ENCODE results near the gene AMPD1. TPM values are rescaled to one million over a fixed set of nuclear protein-coding genes. Genes with fewer than 3 reads are reported as not detected.

AMPD1 gene
- total RNA-seq, 1 donor from 2014 or later = not detected

DNA sequence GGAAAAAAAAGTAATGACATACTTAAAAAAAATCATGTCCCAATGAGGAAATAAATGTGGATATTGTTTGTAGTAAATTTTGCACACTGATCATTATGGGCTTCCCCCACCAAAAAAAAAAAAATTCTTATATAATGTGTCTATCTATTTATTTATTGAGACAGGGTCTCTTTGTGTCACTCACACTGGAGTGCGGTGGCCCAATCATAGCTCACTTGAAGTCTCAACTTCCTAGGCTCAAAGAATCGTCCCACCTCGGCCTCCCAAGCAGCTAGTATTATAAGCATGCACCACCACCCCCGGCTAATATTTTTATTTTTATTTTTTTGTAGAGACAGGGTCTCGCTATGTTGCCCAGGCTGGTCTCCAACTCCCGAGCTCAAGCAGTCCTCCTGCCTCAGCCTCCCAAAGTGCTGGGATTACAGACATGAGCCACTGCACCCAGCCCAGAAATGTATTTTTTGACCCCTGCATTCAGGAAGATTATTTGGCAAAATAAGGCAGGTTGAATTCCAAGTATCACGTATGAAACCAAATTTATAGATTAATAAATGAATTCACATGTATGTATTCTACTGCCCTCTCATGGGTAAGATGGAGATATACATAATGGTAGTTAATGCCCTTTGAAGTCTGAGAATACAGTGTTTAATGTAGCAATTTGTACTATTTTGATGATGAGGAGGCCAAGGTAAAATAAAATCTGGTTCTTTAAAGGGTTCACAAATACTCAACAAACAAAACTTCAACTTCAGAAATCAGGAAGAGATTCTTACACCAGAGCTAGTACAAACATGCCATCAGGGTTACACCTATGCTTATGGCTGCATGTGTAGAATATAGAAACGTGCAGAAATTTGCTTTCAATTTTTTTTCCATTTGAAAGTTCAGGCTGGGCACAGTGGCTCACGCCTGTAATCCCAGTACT is 24.1 kb downstream of the AMPD1 start:
- Histone ChIP-seq H3K4me2 (peak overlapping the region; percentile 88), H3K9ac (no peak overlapping the region), H3K27me3 (peaks cover 88% of the 10 kb centered on the region), H3K79me2 (ENCODE audit: low read depth) (no peaks in the 10 kb centered on the region), H3K27ac (no peak overlapping the region), H2AFZ (replicated peaks) (no peak overlapping the region), H3K4me1 (no peaks in the 10 kb centered on the region), H3K36me3 (no peaks in the 10 kb centered on the region), H4K20me1 (ENCODE audit: low read depth) (no peaks in the 10 kb centered on the region), H3F3A (ENCODE audit: low read depth) (peaks cover 8% of the 10 kb centered on the region), H3K9me3 (ENCODE audit: low read depth) (no peaks in the 10 kb centered on the region), H3K4me3 (no peak overlapping the region)
- H3K9me3 Mint-ChIP-seq = no peaks in the 10 kb centered on the region
- TF ChIP-seq EZH2 (IDR thresholded peaks at IDR 0.05) (no peak), CTCF (IDR thresholded peaks at IDR 0.05) (peak; percentile 24), EZH2phosphoT487 (IDR thresholded peaks at IDR 0.05) (no peak)
- no peak for DNase-seq (ENCODE audit: low spot score)
- no peaks in the 10 kb centered on the region for H3K36me3 Mint-ChIP-seq
- peaks cover 4% of the 10 kb centered on the region for H3K4me1 Mint-ChIP-seq
- H3K27me3 Mint-ChIP-seq (ENCODE audit: insufficient read depth, low read depth) = peaks cover 13% of the 10 kb centered on the region
- no peak overlapping the region for H3K27ac Mint-ChIP-seq
- peak overlapping the region; percentile 39 for H3K4me3 Mint-ChIP-seq

DNA sequence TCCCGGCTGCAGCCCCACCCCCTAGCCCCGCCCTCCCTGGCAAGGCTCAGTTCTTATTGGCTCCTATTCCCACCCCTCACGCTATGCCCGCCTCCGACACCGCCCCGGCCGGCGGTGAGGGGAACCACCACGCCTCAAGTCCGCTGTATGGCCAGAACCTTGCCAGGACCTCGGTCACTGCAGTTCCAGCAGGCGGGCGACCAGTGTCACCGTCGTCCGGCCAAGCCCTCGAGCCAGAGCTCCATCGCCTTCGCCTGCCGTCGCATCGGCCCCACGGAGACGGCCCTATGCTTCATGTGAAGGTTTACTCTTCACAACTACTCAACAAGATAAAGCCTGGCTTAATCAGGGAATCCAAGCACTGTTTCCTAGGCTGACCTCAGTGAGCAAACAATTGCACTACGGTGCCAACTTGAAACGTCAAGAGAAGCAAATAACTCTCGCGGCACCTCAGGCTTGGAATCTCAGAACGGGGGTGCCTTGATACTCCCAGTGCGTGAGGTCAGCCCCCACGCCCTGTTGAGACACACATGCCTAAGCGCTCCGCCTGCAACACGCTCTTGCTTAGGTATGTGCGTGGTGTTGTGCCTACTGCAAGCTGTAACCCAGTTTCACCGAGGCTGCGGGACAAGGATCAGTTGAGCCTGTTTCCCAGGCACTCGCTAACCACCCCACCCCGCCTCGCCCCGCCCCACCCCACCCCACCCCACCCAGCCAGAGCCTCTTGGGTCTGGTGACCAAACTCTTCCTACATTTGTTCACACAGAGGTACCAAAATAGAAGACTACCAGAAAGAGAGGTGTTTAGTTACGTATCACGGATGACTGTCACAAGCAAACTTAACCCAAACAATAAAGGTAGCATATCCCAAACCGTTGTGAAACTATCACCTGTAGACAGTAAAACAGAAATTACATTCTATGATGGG is 25.0 kb downstream of the AMPD1 start:
- Histone ChIP-seq H3K4me3 (peak overlapping the region; percentile 58), H2AFZ (replicated peaks) (peak overlapping the region; percentile 97), H3K4me1 (no peaks in the 10 kb centered on the region), H3K9ac (no peak overlapping the region), H4K20me1 (ENCODE audit: low read depth) (no peaks in the 10 kb centered on the region), H3K79me2 (ENCODE audit: low read depth) (no peaks in the 10 kb centered on the region), H3K27ac (no peak overlapping the region), H3K9me3 (ENCODE audit: low read depth) (no peaks in the 10 kb centered on the region), H3F3A (ENCODE audit: low read depth) (peaks cover 8% of the 10 kb centered on the region), H3K36me3 (no peaks in the 10 kb centered on the region), H3K4me2 (peak overlapping the region; percentile 88), H3K27me3 (peaks cover 78% of the 10 kb centered on the region)
- H3K27me3 Mint-ChIP-seq (ENCODE audit: insufficient read depth, low read depth) = peaks cover 13% of the 10 kb centered on the region
- no peaks in the 10 kb centered on the region for H3K9me3 Mint-ChIP-seq
- no peaks in the 10 kb centered on the region for H3K36me3 Mint-ChIP-seq
- DNase-seq (ENCODE audit: low spot score) = peak; percentile 96
- TF ChIP-seq EZH2phosphoT487 (IDR thresholded peaks at IDR 0.05) = no peak
- TF ChIP-seq EZH2 (IDR thresholded peaks at IDR 0.05) = no peak
- no peak for TF ChIP-seq CTCF (IDR thresholded peaks at IDR 0.05)
- peaks cover 4% of the 10 kb centered on the region for H3K4me1 Mint-ChIP-seq
- no peak overlapping the region for H3K27ac Mint-ChIP-seq
- H3K4me3 Mint-ChIP-seq = peak overlapping the region; percentile 90

GRCh38 chr1:114669562-114670082 is 25.7 kb downstream of the AMPD1 start, which contains the start of gene DENND2C:
Gene DENND2C (minus strand): TSS chr1:114670049. CDS start chr1:114625984, 44,065 bp downstream.
- Mint-ChIP-seq H3K4me3 (peak within 1 kb of the TSS; percentile 90), H3K36me3 (no peaks in the 10 kb centered on the region), H3K9me3 (no peaks in the 10 kb centered on the region), H3K27me3 (ENCODE audit: insufficient read depth, low read depth) (peaks cover 13% of the 10 kb centered on the region), H3K27ac (no peak within 1 kb of the TSS), H3K4me1 (peaks cover 4% of the 10 kb centered on the region)
- peak; percentile 85 for DNase-seq (ENCODE audit: low spot score)
- H3F3A ChIP-seq (ENCODE audit: low read depth) = peaks cover 8% of the 10 kb centered on the region
- H3K27me3 ChIP-seq = peaks cover 71% of the 10 kb centered on the region
- H4K20me1 ChIP-seq (ENCODE audit: low read depth) = no peaks in the 10 kb centered on the region
- peak; percentile 51 for TF ChIP-seq EZH2 (IDR thresholded peaks at IDR 0.05)
- peak; percentile 13 for TF ChIP-seq CTCF (IDR thresholded peaks at IDR 0.05)
- no peak for TF ChIP-seq EZH2phosphoT487 (IDR thresholded peaks at IDR 0.05)
- peak within 1 kb of the TSS; percentile 58 for H3K4me3 ChIP-seq
- H3K36me3 ChIP-seq = no peaks in the 10 kb centered on the region
- no peak within 1 kb of the TSS for H3K9ac ChIP-seq
- H3K9me3 ChIP-seq (ENCODE audit: low read depth) = no peaks in the 10 kb centered on the region
- no peaks in the 10 kb centered on the region for H3K4me1 ChIP-seq
- peak within 1 kb of the TSS; percentile 88 for H3K4me2 ChIP-seq
- H3K27ac ChIP-seq = no peak within 1 kb of the TSS
- H2AFZ ChIP-seq (replicated peaks) = peak within 1 kb of the TSS; percentile 97
- no peaks in the 10 kb centered on the region for H3K79me2 ChIP-seq (ENCODE audit: low read depth)
